ENCODE data around the gene TSPO. TPM values are rescaled to one million over a fixed set of nuclear protein-coding genes. Genes with fewer than 3 reads are reported as not detected.

Gene TSPO
- total and polyA plus RNA-seq, 2 donors: 32.0 to 93.2 TPM

DNA sequence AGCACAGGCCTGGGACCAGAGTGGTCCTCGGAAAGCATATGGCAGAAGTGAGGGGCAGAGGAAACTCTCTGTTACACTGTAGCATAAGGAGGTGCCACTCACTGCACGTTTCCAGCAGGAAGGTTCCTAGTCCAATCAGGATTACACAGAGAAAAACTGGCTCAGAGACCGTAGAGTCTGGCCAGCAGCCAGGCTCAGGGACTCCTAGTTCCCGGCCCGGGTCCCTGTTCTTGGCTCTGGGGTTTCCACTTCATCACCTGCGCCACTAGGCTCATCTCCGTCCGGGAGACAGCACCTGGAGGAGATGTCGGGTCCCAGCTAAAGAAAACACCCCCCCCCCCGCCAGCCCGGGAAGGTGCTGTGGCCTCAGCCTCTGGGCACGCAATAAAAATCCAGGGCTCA lies 34.5 kb downstream of the TSPO start:
- H3K4me3 ChIP-seq (ENCODE audit: low read length in 2 of 2): peak overlapping the region in 1 of 2 donors; percentile 50
- peaks cover 0 to 10% of the 10 kb centered on the region in 2 donors for H3K36me3 ChIP-seq (ENCODE audit: control insufficient read depth in 2 of 2, insufficient read depth in 2 of 2, low read length in 1 of 2)
- peaks cover 0 to 2% of the 10 kb centered on the region in 2 donors for H3K27me3 ChIP-seq (ENCODE audit: control insufficient read depth in 2 of 2, insufficient read depth in 1 of 2, low read length in 1 of 2)
- no peak overlapping the region for H3K27ac ChIP-seq (ENCODE audit: low read depth in 1 of 2, low read length in 1 of 2)
- peaks cover 4 to 16% of the 10 kb centered on the region in 2 donors for H3K4me1 ChIP-seq (ENCODE audit: control insufficient read depth in 2 of 2, insufficient read depth in 2 of 2, low read length in 2 of 2)
- H3K9me3 ChIP-seq (ENCODE audit: control insufficient read depth in 2 of 2, insufficient read depth in 1 of 2, low read length in 1 of 2): peaks cover 0 to 5% of the 10 kb centered on the region in 2 donors
- 69% methylated on average over 12 of the region's 12 CpGs for WGBS
- peak in 1 of 9 donors; percentile 8 for DNase-seq (ENCODE audit: low read depth in 6 of 9, low spot score in 9 of 9)

DNA sequence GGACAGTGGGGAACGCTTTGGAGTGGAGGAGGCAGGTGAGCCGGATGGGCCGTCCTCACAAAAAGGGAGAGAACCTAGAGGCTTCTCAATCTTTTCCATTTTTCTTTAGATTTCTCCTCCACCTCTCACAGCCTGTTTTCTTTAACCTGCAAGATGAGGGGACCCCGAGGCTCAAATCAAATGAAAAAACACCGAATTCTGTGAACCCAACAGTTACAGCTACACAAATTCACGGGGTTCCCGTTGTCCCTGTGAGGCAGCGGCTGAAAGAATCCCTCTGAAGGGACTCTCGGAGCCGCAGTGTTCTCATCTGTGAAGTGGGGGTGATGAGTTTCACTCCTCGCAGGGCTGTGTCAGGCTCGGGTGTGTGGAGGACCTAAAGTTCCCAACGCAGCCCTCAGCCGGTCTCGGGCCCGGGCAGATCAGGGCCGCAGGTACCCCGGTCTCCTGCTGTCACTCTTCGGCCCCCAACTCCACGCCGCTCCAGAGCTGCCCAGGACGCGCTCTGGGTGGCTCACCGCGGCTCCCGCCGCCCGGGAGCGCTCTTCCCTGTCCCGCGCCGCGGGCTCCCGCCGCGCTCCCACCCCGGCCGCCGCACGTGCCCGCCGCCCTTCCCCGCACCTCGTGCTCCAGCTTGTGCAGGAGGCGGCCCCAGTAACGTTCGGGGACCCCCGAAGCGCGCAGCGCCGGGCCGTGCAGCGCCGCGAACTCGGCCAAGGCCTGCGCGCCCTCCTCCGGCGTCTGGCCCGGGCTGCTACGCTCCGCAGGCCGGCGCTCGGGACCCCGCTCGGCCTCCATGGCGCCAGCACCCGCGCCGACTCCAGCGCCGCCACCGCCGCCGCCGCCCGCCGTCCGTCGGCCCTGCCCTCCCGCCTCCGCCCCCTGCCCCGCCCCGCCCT lies 35.2 kb downstream of the TSPO start, which contains the start of gene TTLL12:
Gene TTLL12 (minus strand): TSS at position 863 of the 899 bp plus-strand sequence. CDS start 65 bp downstream, at position 798.
- Histone ChIP-seq H3K27ac (ENCODE audit: low read depth in 1 of 2, low read length in 1 of 2) (peak within 1 kb of the TSS; percentile 86 to 96), H3K36me3 (ENCODE audit: control insufficient read depth in 2 of 2, insufficient read depth in 2 of 2, low read length in 1 of 2) (peaks cover 0 to 5% of the 10 kb centered on the region in 2 donors), H3K4me1 (ENCODE audit: control insufficient read depth in 2 of 2, insufficient read depth in 2 of 2, low read length in 2 of 2) (peaks cover 4 to 16% of the 10 kb centered on the region in 2 donors), H3K27me3 (ENCODE audit: control insufficient read depth in 2 of 2, insufficient read depth in 1 of 2, low read length in 1 of 2) (peaks cover 0 to 2% of the 10 kb centered on the region in 2 donors), H3K9me3 (ENCODE audit: control insufficient read depth in 2 of 2, insufficient read depth in 1 of 2, low read length in 1 of 2) (peaks cover 0 to 8% of the 10 kb centered on the region in 2 donors), H3K4me3 (ENCODE audit: low read length in 2 of 2) (peak within 1 kb of the TSS; percentile 50 to 72)
- 3% methylated on average over 84 of the region's 87 CpGs for WGBS
- peak in 8 of 9 donors; percentile 8 to 67 (median 30) for DNase-seq (ENCODE audit: low read depth in 6 of 9, low spot score in 9 of 9)

GRCh38 chr22:43187171-43188099 lies 36.1 kb downstream of the TSPO start:
- Histone ChIP-seq H3K27ac (ENCODE audit: low read depth in 1 of 2, low read length in 1 of 2) (peak overlapping the region; percentile 86 to 96), H3K9me3 (ENCODE audit: control insufficient read depth in 2 of 2, insufficient read depth in 1 of 2, low read length in 1 of 2) (peaks cover 0 to 8% of the 10 kb centered on the region in 2 donors), H3K36me3 (ENCODE audit: control insufficient read depth in 2 of 2, insufficient read depth in 2 of 2, low read length in 1 of 2) (peaks cover 0 to 3% of the 10 kb centered on the region in 2 donors), H3K27me3 (ENCODE audit: control insufficient read depth in 2 of 2, insufficient read depth in 1 of 2, low read length in 1 of 2) (peaks cover 0 to 2% of the 10 kb centered on the region in 2 donors), H3K4me1 (ENCODE audit: control insufficient read depth in 2 of 2, insufficient read depth in 2 of 2, low read length in 2 of 2) (peaks cover 4 to 16% of the 10 kb centered on the region in 2 donors), H3K4me3 (ENCODE audit: low read length in 2 of 2) (peak overlapping the region; percentile 48 to 64)
- WGBS: 7% methylated on average over 63 of the region's 86 CpGs
- DNase-seq (ENCODE audit: low read depth in 6 of 9, low spot score in 9 of 9): peak; percentile 88 to 99 (median 97)

GRCh38 chr22:43188829-43189545 lies 37.6 kb downstream of the TSPO start:
- H3K4me1 ChIP-seq (ENCODE audit: control insufficient read depth in 2 of 2, insufficient read depth in 2 of 2, low read length in 2 of 2): peaks cover 4 to 16% of the 10 kb centered on the region in 2 donors
- WGBS: 98% methylated on average over 5 of the region's 5 CpGs
- H3K27ac ChIP-seq (ENCODE audit: low read depth in 1 of 2, low read length in 1 of 2): no peak overlapping the region
- peaks cover 0 to 8% of the 10 kb centered on the region in 2 donors for H3K9me3 ChIP-seq (ENCODE audit: control insufficient read depth in 2 of 2, insufficient read depth in 1 of 2, low read length in 1 of 2)
- peaks cover 0 to 2% of the 10 kb centered on the region in 2 donors for H3K27me3 ChIP-seq (ENCODE audit: control insufficient read depth in 2 of 2, insufficient read depth in 1 of 2, low read length in 1 of 2)
- no peak for DNase-seq (ENCODE audit: low read depth in 6 of 9, low spot score in 9 of 9)
- no peaks in the 10 kb centered on the region for H3K36me3 ChIP-seq (ENCODE audit: control insufficient read depth in 2 of 2, insufficient read depth in 2 of 2, low read length in 1 of 2)
- no peak overlapping the region for H3K4me3 ChIP-seq (ENCODE audit: low read length in 2 of 2)

DNA sequence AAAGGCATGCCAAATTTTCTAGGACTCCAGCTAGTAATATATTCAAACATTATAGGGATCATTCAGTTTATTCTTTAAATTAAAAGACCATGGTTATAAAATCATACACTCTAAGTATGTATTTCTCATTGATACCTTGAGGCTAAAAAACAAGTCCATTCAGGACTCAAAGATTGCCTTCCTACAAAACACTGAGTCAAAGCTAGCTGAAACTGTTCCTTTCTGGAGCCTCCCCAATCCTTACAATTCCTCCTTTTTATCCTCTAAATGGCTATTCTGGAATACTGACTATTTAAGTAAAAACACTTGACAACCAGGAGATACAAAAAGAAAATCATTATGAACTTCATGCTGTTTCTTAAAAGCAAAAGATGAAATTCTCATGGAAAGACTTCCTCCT lies 40.5 kb downstream of the TSPO start:
- no peak for DNase-seq (ENCODE audit: low read depth in 6 of 9, low spot score in 9 of 9)
- peaks cover 0 to 2% of the 10 kb centered on the region in 2 donors for H3K27me3 ChIP-seq (ENCODE audit: control insufficient read depth in 2 of 2, insufficient read depth in 1 of 2, low read length in 1 of 2)
- H3K4me3 ChIP-seq (ENCODE audit: low read length in 2 of 2): no peak overlapping the region
- H3K27ac ChIP-seq (ENCODE audit: low read depth in 1 of 2, low read length in 1 of 2): no peak overlapping the region
- peaks cover 0 to 3% of the 10 kb centered on the region in 2 donors for H3K4me1 ChIP-seq (ENCODE audit: control insufficient read depth in 2 of 2, insufficient read depth in 2 of 2, low read length in 2 of 2)
- no peaks in the 10 kb centered on the region for H3K36me3 ChIP-seq (ENCODE audit: control insufficient read depth in 2 of 2, insufficient read depth in 2 of 2, low read length in 1 of 2)
- H3K9me3 ChIP-seq (ENCODE audit: control insufficient read depth in 2 of 2, insufficient read depth in 1 of 2, low read length in 1 of 2): peaks cover 0 to 8% of the 10 kb centered on the region in 2 donors

GRCh38 chr22:43197271-43197941 lies 46.0 kb downstream of the TSPO start:
- H3K36me3 ChIP-seq (ENCODE audit: control insufficient read depth in 2 of 2, insufficient read depth in 2 of 2, low read length in 1 of 2): no peaks in the 10 kb centered on the region
- H3K27me3 ChIP-seq (ENCODE audit: control insufficient read depth in 2 of 2, insufficient read depth in 1 of 2, low read length in 1 of 2): no peaks in the 10 kb centered on the region
- peaks cover 0 to 2% of the 10 kb centered on the region in 2 donors for H3K9me3 ChIP-seq (ENCODE audit: control insufficient read depth in 2 of 2, insufficient read depth in 1 of 2, low read length in 1 of 2)
- 76% methylated on average over 22 of the region's 22 CpGs for WGBS
- no peak overlapping the region for H3K4me3 ChIP-seq (ENCODE audit: low read length in 2 of 2)
- no peak overlapping the region for H3K27ac ChIP-seq (ENCODE audit: low read depth in 1 of 2, low read length in 1 of 2)
- DNase-seq (ENCODE audit: low read depth in 6 of 9, low spot score in 9 of 9): no peak
- no peaks in the 10 kb centered on the region for H3K4me1 ChIP-seq (ENCODE audit: control insufficient read depth in 2 of 2, insufficient read depth in 2 of 2, low read length in 2 of 2)

DNA sequence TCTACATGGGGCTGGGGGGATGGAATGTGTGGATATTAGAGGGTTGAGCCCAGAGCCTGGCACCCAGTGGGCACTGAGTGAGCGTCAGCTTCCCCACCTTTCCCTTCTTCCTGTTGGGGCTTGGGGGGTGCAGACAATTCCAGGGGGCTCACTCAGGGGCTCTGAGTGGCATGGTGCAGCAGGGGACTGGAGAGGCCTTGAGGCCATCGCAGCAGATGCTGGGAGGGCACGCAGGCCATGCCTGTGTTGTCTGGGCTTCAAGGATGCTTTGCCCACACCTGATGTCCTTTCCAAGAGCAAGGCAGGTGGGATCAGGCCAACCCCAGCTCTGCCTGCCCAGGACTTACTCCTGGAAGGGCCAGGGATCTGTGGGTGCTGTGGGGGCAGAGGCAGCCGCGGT lies 46.8 kb downstream of the TSPO start:
- WGBS: 78% methylated on average over 5 of the region's 5 CpGs
- Histone ChIP-seq H3K36me3 (ENCODE audit: control insufficient read depth in 2 of 2, insufficient read depth in 2 of 2, low read length in 1 of 2) (no peaks in the 10 kb centered on the region), H3K4me1 (ENCODE audit: control insufficient read depth in 2 of 2, insufficient read depth in 2 of 2, low read length in 2 of 2) (no peaks in the 10 kb centered on the region), H3K9me3 (ENCODE audit: control insufficient read depth in 2 of 2, insufficient read depth in 1 of 2, low read length in 1 of 2) (peaks cover 0 to 2% of the 10 kb centered on the region in 2 donors), H3K27ac (ENCODE audit: low read depth in 1 of 2, low read length in 1 of 2) (no peak overlapping the region), H3K4me3 (ENCODE audit: low read length in 2 of 2) (no peak overlapping the region), H3K27me3 (ENCODE audit: control insufficient read depth in 2 of 2, insufficient read depth in 1 of 2, low read length in 1 of 2) (no peaks in the 10 kb centered on the region)
- DNase-seq (ENCODE audit: low read depth in 6 of 9, low spot score in 9 of 9): no peak

GRCh38 chr22:43198936-43199335 lies 47.6 kb downstream of the TSPO start:
- H3K4me1 ChIP-seq (ENCODE audit: control insufficient read depth in 2 of 2, insufficient read depth in 2 of 2, low read length in 2 of 2): no peaks in the 10 kb centered on the region
- no peak overlapping the region for H3K27ac ChIP-seq (ENCODE audit: low read depth in 1 of 2, low read length in 1 of 2)
- no peaks in the 10 kb centered on the region for H3K27me3 ChIP-seq (ENCODE audit: control insufficient read depth in 2 of 2, insufficient read depth in 1 of 2, low read length in 1 of 2)
- DNase-seq (ENCODE audit: low read depth in 6 of 9, low spot score in 9 of 9): no peak
- WGBS: 94% methylated on average over 9 of the region's 9 CpGs
- H3K36me3 ChIP-seq (ENCODE audit: control insufficient read depth in 2 of 2, insufficient read depth in 2 of 2, low read length in 1 of 2): no peaks in the 10 kb centered on the region
- H3K4me3 ChIP-seq (ENCODE audit: low read length in 2 of 2): no peak overlapping the region
- peaks cover 0 to 2% of the 10 kb centered on the region in 2 donors for H3K9me3 ChIP-seq (ENCODE audit: control insufficient read depth in 2 of 2, insufficient read depth in 1 of 2, low read length in 1 of 2)
